Neural progenitor cell (in vitro differentiated cells): ENCODE measurements around the gene ARSB. TPM values are rescaled to one million over a fixed set of nuclear protein-coding genes. Genes with fewer than 3 reads are reported as not detected.

Experiments used
- DNase-seq: peaks from one replicate; pipeline ENCODE4 v3.0.0-alpha.2; 2016; ENCODE audit warnings: low spot score
- H2AFZ ChIP-seq: fragments of 200-600 bp; sonication (generic); replicated peaks from 2 replicates; pipeline ENCODE4 v1.6.1; 2016; ENCODE audit warnings: antibody characterized with exemption
- H3F3A ChIP-seq: fragments of 200-600 bp; sonication (generic); 2 replicates; pipeline ENCODE4 v1.6.1; 2016; ENCODE audit warnings: antibody characterized with exemption, low read depth
- H3K27ac ChIP-seq: fragments of 200-600 bp; sonication (generic); 2 replicates; pipeline ENCODE4 v1.5.1; 2016; ENCODE audit warnings: mild to moderate bottlenecking
- H3K27me3 ChIP-seq: fragments of 200-600 bp; sonication (generic); 2 replicates; pipeline ENCODE4 v1.6.1; 2016; ENCODE audit warnings: mild to moderate bottlenecking, moderate library complexity
- H3K36me3 ChIP-seq: fragments of 200-600 bp; sonication (generic); 2 replicates; pipeline ENCODE4 v1.5.1; 2016
- H3K4me1 ChIP-seq: fragments of 200-600 bp; sonication (generic); 2 replicates; pipeline ENCODE4 v1.6.1; 2016; ENCODE audit warnings: mixed run types
- H3K4me2 ChIP-seq: fragments of 200-600 bp; sonication (generic); 2 replicates; pipeline ENCODE4 v1.6.1; 2016
- H3K4me3 ChIP-seq: fragments of 200-600 bp; sonication (generic); 2 replicates; pipeline ENCODE4 v1.5.1; 2016
- H3K79me2 ChIP-seq: fragments of 200-600 bp; sonication (generic); 2 replicates; pipeline ENCODE4 v1.6.1; 2016; ENCODE audit warnings: low read depth
- H3K9ac ChIP-seq: fragments of 200-600 bp; sonication (generic); 2 replicates; pipeline ENCODE4 v1.6.1; 2016
- H3K9me3 ChIP-seq: fragments of 200-600 bp; sonication (generic); 2 replicates; pipeline ENCODE4 v1.5.1; 2016; ENCODE audit warnings: low read depth
- H4K20me1 ChIP-seq: fragments of 200-600 bp; sonication (generic); 2 replicates; pipeline ENCODE4 v1.6.1; 2016; ENCODE audit warnings: low read depth
- H3K27ac Mint-ChIP-seq: 3 replicates; pipeline ENCODE4 v1.8.0; 2021; ENCODE audit warnings: mixed read lengths
- H3K27me3 Mint-ChIP-seq: 2 replicates; pipeline ENCODE4 v1.8.0; 2022; ENCODE audit warnings: low read depth, mild to moderate bottlenecking, inconsistent platforms, moderate library complexity, mixed read lengths; ENCODE audit not compliant: insufficient read depth
- H3K36me3 Mint-ChIP-seq: 3 replicates; pipeline ENCODE4 v1.8.0; 2021; ENCODE audit warnings: mixed read lengths
- H3K4me1 Mint-ChIP-seq: 3 replicates; pipeline ENCODE4 v1.8.0; 2021; ENCODE audit warnings: mixed read lengths
- H3K4me3 Mint-ChIP-seq: 3 replicates; pipeline ENCODE4 v1.8.0; 2021; ENCODE audit warnings: mild to moderate bottlenecking, moderate library complexity, mixed read lengths
- H3K9me3 Mint-ChIP-seq: 3 replicates; pipeline ENCODE4 v1.8.0; 2020; ENCODE audit warnings: mixed read lengths
- CTCF ChIP-seq: fragments of 200-600 bp; sonication (generic); IDR thresholded peaks from 2 replicates; pipeline ENCODE4 v1.5.1; 2017; ENCODE audit warnings: antibody characterized with exemption, mild to moderate bottlenecking
- EZH2 ChIP-seq: fragments of 200-600 bp; sonication (generic); IDR thresholded peaks from 2 replicates; pipeline ENCODE4 v1.6.1; 2017; ENCODE audit warnings: antibody characterized with exemption, mild to moderate bottlenecking, moderate library complexity
- EZH2phosphoT487 ChIP-seq: fragments of 200-600 bp; sonication (generic); IDR thresholded peaks from 2 replicates; pipeline ENCODE4 v1.6.1; 2017; ENCODE audit warnings: antibody characterized with exemption
- total RNA-seq: library from RNA; depleted of rRNA; stranded (reverse); fragments of >200 nt; gene quantifications from 2 replicates; pipeline ENCODE4 v1.2.3, GENCODE V29; 2015; ENCODE audit warnings: low replicate concordance

ARSB gene
- total RNA-seq, 1 donor from 2014 or later, result 15.3 TPM

- no peaks in the 10 kb centered on the region for H4K20me1 ChIP-seq
- H3K79me2 ChIP-seq, result no peaks in the 10 kb centered on the region
- H3K36me3 ChIP-seq, result no peaks in the 10 kb centered on the region
- H3K27me3 Mint-ChIP-seq, result peaks cover 7% of the 10 kb centered on the region
- no peak overlapping the region for H3K27ac ChIP-seq
- H3K4me3 Mint-ChIP-seq, result no peak overlapping the region
- no peaks in the 10 kb centered on the region for H3K9me3 ChIP-seq
- no peak overlapping the region for H3K4me3 ChIP-seq
- peaks cover 4% of the 10 kb centered on the region for H3K4me1 ChIP-seq
- H2AFZ ChIP-seq, result no peak overlapping the region
- H3K4me1 Mint-ChIP-seq, result peaks cover 9% of the 10 kb centered on the region
- no peaks in the 10 kb centered on the region for H3K27me3 ChIP-seq
- H3K9me3 Mint-ChIP-seq, result no peaks in the 10 kb centered on the region
- H3K4me2 ChIP-seq, result no peak overlapping the region
- TF ChIP-seq EZH2phosphoT487 (no peak), EZH2 (no peak), CTCF (no peak)
- H3K36me3 Mint-ChIP-seq, result no peaks in the 10 kb centered on the region
- H3F3A ChIP-seq, result no peaks in the 10 kb centered on the region
- DNase-seq, result no peak
- H3K9ac ChIP-seq, result no peak overlapping the region
- H3K27ac Mint-ChIP-seq, result no peak overlapping the region
Measured at GRCh38 chr5:78804995-78805394, 180.1 kb downstream of the ARSB start.

GRCh38 chr5:78803941-78804340 is 181.2 kb downstream of the ARSB start:
- Histone ChIP-seq H4K20me1 (no peaks in the 10 kb centered on the region), H3K9me3 (no peaks in the 10 kb centered on the region), H3K4me1 (no peaks in the 10 kb centered on the region), H2AFZ (no peak overlapping the region), H3K79me2 (no peaks in the 10 kb centered on the region), H3K27me3 (no peaks in the 10 kb centered on the region), H3F3A (no peaks in the 10 kb centered on the region), H3K4me3 (no peak overlapping the region), H3K4me2 (no peak overlapping the region), H3K36me3 (no peaks in the 10 kb centered on the region), H3K27ac (no peak overlapping the region), H3K9ac (no peak overlapping the region)
- Mint-ChIP-seq H3K27me3 (peaks cover 3% of the 10 kb centered on the region), H3K36me3 (no peaks in the 10 kb centered on the region), H3K4me1 (peaks cover 4% of the 10 kb centered on the region), H3K9me3 (no peaks in the 10 kb centered on the region), H3K4me3 (no peak overlapping the region), H3K27ac (no peak overlapping the region)
- no peak for DNase-seq
- no peak for TF ChIP-seq CTCF
- TF ChIP-seq EZH2phosphoT487, result no peak
- no peak for TF ChIP-seq EZH2

DNA sequence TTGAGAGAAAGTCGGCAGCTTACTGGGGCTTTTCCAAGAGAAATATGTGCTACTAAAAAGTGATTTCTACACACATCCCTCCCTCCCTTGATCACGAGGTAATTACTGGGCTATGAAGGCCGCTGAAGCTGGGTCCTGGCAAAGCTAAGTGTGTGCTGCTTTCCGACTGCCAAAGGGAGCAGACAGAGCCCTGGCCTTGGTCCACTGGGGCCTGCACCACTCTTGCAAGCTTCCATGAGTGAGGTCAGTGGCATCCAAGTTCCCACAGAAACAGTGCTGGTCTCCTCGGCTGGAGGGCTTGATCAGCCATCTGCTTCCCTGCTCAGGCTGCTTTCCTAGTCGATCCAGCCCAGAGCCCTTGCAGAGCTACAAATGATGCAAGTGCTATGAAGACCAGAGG is 181.8 kb downstream of the ARSB start:
- Mint-ChIP-seq H3K36me3 (no peaks in the 10 kb centered on the region), H3K4me1 (no peaks in the 10 kb centered on the region), H3K27ac (no peak overlapping the region), H3K27me3 (peaks cover 2% of the 10 kb centered on the region), H3K4me3 (no peak overlapping the region), H3K9me3 (no peaks in the 10 kb centered on the region)
- Histone ChIP-seq H3K4me3 (no peak overlapping the region), H3K36me3 (no peaks in the 10 kb centered on the region), H3K9me3 (no peaks in the 10 kb centered on the region), H2AFZ (no peak overlapping the region), H3K27ac (no peak overlapping the region), H3K4me2 (no peak overlapping the region), H4K20me1 (no peaks in the 10 kb centered on the region), H3K79me2 (no peaks in the 10 kb centered on the region), H3K4me1 (no peaks in the 10 kb centered on the region), H3K9ac (no peak overlapping the region), H3F3A (no peaks in the 10 kb centered on the region), H3K27me3 (no peaks in the 10 kb centered on the region)
- TF ChIP-seq CTCF (no peak), EZH2phosphoT487 (no peak), EZH2 (no peak)
- no peak for DNase-seq

DNA sequence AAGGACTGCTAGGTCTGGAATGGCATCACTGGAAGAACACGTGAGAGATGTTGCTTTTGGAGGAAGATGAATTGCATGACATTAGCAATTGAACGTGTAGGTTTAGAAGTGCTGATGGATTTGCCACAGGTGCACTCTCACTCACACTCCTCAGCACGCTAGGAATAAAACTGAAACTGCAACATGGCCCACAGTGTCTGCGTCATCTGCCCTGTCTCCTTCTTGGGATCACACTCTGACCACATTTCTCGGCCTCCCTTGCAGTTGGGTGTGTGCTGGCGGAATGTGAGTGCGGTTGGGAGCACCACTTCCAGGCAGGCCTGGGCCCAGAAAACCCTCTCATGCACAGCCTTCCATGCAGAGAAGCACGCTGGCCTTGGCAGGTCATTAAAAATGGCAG is 183.7 kb downstream of the ARSB start:
- no peak overlapping the region for H3K9ac ChIP-seq
- no peaks in the 10 kb centered on the region for H3K27me3 ChIP-seq
- no peak overlapping the region for H3K27ac Mint-ChIP-seq
- H3K36me3 Mint-ChIP-seq, result no peaks in the 10 kb centered on the region
- no peak for DNase-seq
- H3K9me3 ChIP-seq, result no peaks in the 10 kb centered on the region
- no peaks in the 10 kb centered on the region for H3K27me3 Mint-ChIP-seq
- H4K20me1 ChIP-seq, result no peaks in the 10 kb centered on the region
- H3K27ac ChIP-seq, result no peak overlapping the region
- no peaks in the 10 kb centered on the region for H3K36me3 ChIP-seq
- no peak overlapping the region for H3K4me3 Mint-ChIP-seq
- H3F3A ChIP-seq, result no peaks in the 10 kb centered on the region
- TF ChIP-seq CTCF, result no peak
- no peak for TF ChIP-seq EZH2
- no peak for TF ChIP-seq EZH2phosphoT487
- H2AFZ ChIP-seq, result no peak overlapping the region
- H3K79me2 ChIP-seq, result no peaks in the 10 kb centered on the region
- no peaks in the 10 kb centered on the region for H3K4me1 Mint-ChIP-seq
- H3K4me1 ChIP-seq, result no peaks in the 10 kb centered on the region
- H3K9me3 Mint-ChIP-seq, result no peaks in the 10 kb centered on the region
- H3K4me3 ChIP-seq, result no peak overlapping the region
- H3K4me2 ChIP-seq, result no peak overlapping the region
